Heart left ventricle (tissue), 13 donors: ENCODE data around the gene GSDMA.

Experiments
- POLR2A ChIP-seq, 2 donors: fragments of 450-650 bp; IDR thresholded peaks; one replicate each; pipeline ENCODE4 v1.6.1; 2017; ENCODE audit warnings: antibody characterized with exemption in 2 of 2, mild to moderate bottlenecking in 2 of 2, moderate library complexity in 2 of 2
- TF ChIP-seq, protein P1 (sequence below), 12 donors: fragments of 200-600 bp; sonication (generic) in 4 of 12; IDR thresholded peaks; one replicate each; pipeline versions ENCODE4 v1.5.0 to v1.8.0; 2018 to 2022; ENCODE audit warnings: antibody characterized with exemption in 12 of 12, mild to moderate bottlenecking in 5 of 12
- donor health status: ischemic (EF 13 %, LVEDD 7.1; RV severe dilation, severe dysfunction).
- donor health status: DM: no; HTN: yes; CAD: no.
- donor health status: DM: no; HTN: no; CAD: no.
- donor health status: ischemic (EF 25% LVEDD 6.9; RV normal size, moderate dysfunction).
- donor health status: ischemic (EF 25% LVEDD 5.7; RV mildly dilated, moderate dysfunction).
- donor health status: ischemic (EF 35%, LVEDD 5.7; RV mildly dilated, moderate dysfunction).
- donor health status: nonischemic (EF 11% LVEDD 7.7; RV severe dilation, severe dysfunction).
- donor health status: DM: yes; HTN: yes; CAD: no.
- donor health status: PGD.
- donor health status: ischemic (EF 29% LVEDD 5.4; RV normal size, mild dysfunction).
- donor health status: nonischemic (EF 23%, LVEDD 6.1; RV moderate dilation, normal function).

DNA sequence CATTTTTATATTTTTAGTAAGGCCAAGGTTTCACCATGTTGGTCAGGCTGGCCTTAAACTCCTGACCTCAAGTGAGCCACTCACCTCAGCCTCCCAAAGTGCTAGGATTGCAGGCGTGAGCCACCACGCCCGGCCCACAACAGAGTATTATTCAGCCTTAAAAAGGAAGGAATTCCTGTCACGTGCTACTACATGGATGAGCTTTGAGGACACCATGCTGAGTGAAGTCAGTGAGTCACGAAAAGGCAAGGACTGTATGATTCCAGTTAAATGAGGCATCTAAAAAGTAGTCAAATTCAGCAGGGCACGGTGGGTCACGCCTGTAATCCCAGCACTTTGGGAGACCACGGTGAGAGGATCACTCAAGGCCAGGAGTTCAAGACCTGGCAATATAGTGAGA is 62.1 kb downstream of the GSDMA start:
- TF ChIP-seq, protein P1, sequence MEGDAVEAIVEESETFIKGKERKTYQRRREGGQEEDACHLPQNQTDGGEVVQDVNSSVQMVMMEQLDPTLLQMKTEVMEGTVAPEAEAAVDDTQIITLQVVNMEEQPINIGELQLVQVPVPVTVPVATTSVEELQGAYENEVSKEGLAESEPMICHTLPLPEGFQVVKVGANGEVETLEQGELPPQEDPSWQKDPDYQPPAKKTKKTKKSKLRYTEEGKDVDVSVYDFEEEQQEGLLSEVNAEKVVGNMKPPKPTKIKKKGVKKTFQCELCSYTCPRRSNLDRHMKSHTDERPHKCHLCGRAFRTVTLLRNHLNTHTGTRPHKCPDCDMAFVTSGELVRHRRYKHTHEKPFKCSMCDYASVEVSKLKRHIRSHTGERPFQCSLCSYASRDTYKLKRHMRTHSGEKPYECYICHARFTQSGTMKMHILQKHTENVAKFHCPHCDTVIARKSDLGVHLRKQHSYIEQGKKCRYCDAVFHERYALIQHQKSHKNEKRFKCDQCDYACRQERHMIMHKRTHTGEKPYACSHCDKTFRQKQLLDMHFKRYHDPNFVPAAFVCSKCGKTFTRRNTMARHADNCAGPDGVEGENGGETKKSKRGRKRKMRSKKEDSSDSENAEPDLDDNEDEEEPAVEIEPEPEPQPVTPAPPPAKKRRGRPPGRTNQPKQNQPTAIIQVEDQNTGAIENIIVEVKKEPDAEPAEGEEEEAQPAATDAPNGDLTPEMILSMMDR (IDR thresholded peaks at IDR 0.05), result no peak
- TF ChIP-seq POLR2A (IDR thresholded peaks at IDR 0.05), result no peak
